NOMO-1 treated with dmso at 0.1 percent for 144 hours (cell line): ENCODE data around the gene TNFRSF11A.

Source experiments
- DNase-seq: peaks from one replicate; lab custom pipeline; 2025; ENCODE audit not compliant: unreplicated experiment; lab: John Stamatoyannopoulos, UW

The TNFRSF11A gene

GRCh38 chr18:62324917-62325805 lies at the start of gene TNFRSF11A:
Gene TNFRSF11A (plus strand): TSS chr18:62325310. CDS start chr18:62325353, 43 bp downstream.
- DNase-seq, result peak; percentile 16

- DNase-seq, result no peak
Measured at GRCh38 chr18:62277045-62277444, 48.1 kb upstream of the TNFRSF11A start.

DNA sequence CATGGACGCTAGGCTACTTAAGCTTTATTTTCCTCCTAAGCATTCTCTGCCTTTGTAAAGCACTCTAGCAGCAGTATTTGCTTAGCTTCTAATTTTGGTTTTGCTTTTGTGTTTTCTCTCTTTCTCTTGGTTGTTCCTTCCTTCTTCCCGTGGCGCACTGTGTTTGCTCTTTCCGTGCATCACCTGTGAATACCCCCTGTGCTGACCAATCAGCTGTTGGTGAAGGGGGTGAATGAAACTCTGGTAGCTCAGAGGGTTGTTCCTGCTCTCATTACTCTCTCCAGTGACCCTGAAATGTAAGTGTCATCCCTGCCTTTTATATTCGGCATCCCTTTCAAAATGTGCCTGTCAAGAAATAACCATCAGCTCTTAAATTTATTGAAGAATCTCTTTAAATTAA lies 45.5 kb upstream of the TNFRSF11A start:
- DNase-seq, result no peak

DNA sequence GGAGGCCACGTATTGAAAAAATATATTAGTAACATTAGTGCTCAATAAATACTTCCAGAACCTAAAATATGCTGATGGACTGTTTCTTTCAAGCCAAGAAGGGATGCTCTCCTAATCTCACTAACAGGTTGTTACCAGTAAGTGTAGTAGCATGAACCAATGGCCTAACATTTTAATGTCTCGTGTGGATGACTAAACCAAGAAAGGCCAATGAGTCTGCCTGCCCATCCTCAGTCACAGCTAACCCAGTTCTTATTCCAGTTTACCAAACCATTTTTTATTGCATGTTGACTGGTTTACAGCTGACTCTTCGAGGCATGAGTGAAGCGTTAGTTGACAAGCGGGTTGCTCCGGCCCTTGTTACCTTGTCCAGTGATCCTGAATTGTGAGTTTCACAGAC lies 45.1 kb upstream of the TNFRSF11A start:
- no peak for DNase-seq

- no peak for DNase-seq
Measured at GRCh38 chr18:62280786-62281185, 44.3 kb upstream of the TNFRSF11A start.

- peak; percentile 28 for DNase-seq
Measured at GRCh38 chr18:62281684-62282083, 43.4 kb upstream of the TNFRSF11A start.

- no peak for DNase-seq
Measured at GRCh38 chr18:62282188-62282629, 42.9 kb upstream of the TNFRSF11A start.

- DNase-seq, result no peak
Measured at GRCh38 chr18:62284637-62285036, 40.5 kb upstream of the TNFRSF11A start.

DNA sequence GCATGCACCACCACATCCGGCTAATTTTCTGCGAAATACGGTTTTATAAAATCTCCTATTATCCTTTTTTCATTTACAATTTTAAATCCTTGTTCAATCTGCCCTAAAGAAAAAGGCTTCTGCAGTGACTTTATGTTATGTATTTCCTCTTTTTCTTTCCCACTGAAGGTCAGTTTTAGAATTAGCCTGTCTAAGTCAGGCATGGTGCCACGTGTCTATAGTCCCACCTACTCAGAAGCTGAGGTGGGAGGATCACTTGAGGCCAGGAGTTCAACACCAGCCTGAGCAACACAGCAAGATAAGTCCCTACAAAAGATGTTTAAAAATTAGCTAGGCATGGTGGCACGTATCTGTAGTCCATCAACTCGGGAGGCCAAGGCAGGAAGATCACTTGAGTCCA lies 39.8 kb upstream of the TNFRSF11A start:
- DNase-seq, result no peak

- no peak for DNase-seq
Measured at GRCh38 chr18:62287781-62288664, 37.1 kb upstream of the TNFRSF11A start.

DNA sequence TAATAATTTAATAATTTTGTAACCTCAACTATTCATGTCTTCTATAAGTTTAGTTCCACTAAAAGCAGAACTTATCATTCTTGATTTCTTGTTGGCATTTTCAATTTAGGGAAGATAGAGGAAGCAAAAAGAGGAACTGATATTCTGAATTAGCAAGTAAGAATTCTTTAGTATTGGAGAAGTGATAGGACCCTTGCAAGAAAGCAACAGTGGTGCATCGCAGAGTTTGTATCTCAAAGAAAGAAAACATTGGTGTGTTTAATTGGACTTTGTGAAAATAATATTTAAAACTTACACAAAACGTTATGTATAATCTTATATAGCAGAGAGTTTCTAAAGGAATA lies 36.5 kb upstream of the TNFRSF11A start:
- peak; percentile 69 for DNase-seq

DNA sequence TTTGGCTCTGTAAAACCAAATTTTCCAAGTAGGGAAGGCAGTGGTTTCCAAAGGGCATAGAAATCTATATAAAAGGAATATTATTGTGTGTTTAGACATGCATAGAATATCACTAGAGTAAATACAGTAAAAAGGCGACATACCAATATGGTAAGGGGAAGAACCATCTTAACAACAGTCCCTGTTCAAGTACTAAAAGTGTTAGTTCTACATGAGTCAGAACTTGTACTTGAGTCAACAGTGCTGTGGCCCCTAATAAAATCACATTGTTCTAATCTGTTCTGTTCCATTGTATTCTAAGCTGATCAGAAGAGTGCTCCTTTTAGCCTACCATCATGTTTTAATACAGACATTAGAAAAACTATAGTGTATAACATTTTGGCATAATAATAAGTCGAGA lies 36.1 kb upstream of the TNFRSF11A start:
- DNase-seq, result no peak

DNA sequence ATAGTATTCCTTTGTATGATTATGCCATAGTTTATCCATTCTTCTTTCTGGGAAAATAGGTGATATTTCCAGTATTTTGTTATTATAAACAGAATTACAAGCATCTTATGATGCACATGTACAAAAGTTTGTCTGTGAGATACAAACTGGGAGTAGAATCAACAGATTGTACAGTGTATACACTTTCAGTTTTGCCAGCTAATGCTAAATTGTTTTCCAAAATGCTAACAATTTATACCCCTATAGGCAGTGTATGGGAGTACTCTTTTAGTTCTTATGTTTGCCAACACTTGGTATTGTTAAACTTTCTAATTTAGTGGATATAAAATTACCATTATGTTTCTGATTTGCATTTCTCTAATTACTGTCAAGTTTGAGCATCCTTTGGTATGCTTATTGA lies 31.0 kb upstream of the TNFRSF11A start:
- no peak for DNase-seq

- no peak for DNase-seq
Measured at GRCh38 chr18:62300359-62300963, 24.6 kb upstream of the TNFRSF11A start.

DNA sequence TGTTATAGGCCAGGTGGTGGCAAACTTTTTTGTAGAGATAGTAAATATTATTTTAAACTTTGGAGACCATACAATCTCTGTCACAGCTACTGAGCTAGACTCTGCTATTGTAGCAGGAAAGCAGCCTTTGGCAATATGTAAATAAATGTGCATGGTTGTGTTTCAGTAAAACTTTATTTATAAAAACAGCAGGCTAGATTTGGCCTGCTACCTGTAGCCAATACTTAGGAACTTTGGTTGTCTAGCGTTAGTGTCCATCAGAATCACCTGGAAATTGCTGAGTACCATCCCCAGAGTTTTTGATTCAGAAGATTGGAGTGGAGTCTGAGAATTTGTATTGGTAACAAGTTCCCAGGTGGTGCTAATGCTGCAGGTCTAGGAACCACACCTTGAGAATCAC lies 23.8 kb upstream of the TNFRSF11A start:
- DNase-seq, result no peak

DNA sequence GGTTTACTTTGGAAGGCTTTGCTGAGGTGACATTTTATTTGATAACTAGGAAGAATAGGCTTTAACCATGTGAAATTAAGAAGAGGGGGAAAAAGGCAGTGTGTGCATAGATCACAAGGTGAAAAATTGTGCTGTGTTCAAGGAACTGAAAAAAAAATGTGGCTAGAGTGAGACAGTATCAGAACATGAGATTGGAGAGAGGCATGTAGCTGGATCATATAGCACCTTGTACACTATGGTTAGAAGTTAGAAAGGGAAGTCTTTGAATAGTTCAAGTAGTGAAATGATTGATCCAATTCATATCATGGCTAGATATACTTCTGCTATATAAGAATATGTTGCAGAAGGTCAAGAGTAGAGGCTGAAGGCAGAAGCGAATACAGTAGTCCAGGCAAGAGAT lies 12.3 kb upstream of the TNFRSF11A start:
- no peak for DNase-seq

GRCh38 chr18:62318228-62319180 lies 6.6 kb upstream of the TNFRSF11A start:
- DNase-seq, result no peak

GRCh38 chr18:62321201-62321600 lies 3.9 kb upstream of the TNFRSF11A start:
- DNase-seq, result no peak

DNA sequence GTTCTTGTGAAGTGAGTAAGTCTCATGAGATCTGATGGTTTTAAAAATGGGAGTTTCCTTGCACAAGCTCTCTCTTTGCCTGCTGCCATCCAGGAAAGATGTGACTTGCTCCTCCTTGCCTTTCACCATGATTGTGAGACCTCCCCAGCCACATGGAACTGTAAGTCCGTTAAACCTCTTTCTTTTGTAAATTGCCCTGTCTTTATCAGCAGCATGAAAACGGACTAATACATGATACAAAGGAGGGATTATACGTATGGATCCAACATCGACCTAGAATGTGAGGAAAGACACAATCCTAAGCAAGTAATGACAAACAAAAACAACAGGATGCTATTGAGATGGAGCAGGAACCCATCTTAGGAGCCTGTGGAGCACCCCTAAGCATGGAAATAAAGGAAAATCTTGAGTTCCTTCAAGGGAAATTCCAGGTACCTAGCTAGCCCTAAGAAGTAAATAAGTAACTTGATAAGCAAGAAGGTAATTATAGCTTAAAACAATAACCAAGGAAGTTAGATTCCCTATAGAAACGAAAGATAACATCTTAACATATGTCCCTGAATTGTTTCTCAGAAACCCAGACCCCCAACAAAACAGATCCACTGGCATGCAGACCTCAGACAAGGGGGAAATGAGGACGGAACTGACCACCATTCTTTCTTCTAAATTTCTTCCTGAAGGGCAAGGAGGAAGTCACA lies 1.5 kb upstream of the TNFRSF11A start:
- no peak for DNase-seq
